ENCODE measurements around the gene MYO3B.
"Not testable (repeated sequence)": the region's sequence is repeated elsewhere in the genome, so short reads cannot be mapped to it uniquely, and the experiment has no call there.

The MYO3B gene

DNA sequence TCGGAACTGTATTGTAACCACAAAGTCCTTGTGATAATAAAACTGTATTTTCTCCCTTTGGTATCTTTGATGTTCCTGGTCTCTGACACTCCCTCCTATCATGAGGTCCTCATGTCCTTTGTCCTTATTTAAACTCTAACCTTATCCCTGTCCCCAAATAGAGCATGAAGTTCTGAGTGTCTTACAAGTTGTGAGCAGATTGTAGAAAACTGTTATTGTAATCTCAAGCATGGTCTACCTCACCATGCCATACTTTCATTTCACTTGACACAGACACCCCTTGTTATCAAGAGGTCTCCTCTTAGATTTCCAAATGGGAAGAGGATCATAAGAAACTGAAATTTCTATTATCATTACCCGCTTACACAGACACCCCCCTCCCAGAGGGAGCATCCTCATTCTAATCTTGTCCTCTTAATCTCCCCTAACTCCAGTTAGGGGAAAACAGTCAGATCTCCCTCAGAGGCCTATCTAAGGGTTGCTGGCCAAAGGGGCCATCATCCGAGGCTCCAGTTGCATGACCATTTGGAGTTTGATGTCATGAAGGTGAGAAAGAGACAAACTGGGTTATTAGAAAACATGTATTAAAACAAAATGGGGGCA lies 29.0 kb downstream of the MYO3B start:
- no peak for DNase-seq (ENCODE audit: low read depth)
- no peak overlapping the region for H3K4me3 ChIP-seq (ENCODE audit: low read depth, low read length)
- TF ChIP-seq, protein P1, sequence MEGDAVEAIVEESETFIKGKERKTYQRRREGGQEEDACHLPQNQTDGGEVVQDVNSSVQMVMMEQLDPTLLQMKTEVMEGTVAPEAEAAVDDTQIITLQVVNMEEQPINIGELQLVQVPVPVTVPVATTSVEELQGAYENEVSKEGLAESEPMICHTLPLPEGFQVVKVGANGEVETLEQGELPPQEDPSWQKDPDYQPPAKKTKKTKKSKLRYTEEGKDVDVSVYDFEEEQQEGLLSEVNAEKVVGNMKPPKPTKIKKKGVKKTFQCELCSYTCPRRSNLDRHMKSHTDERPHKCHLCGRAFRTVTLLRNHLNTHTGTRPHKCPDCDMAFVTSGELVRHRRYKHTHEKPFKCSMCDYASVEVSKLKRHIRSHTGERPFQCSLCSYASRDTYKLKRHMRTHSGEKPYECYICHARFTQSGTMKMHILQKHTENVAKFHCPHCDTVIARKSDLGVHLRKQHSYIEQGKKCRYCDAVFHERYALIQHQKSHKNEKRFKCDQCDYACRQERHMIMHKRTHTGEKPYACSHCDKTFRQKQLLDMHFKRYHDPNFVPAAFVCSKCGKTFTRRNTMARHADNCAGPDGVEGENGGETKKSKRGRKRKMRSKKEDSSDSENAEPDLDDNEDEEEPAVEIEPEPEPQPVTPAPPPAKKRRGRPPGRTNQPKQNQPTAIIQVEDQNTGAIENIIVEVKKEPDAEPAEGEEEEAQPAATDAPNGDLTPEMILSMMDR (conservative IDR thresholded peaks at IDR 0.05; ENCODE audit: low read depth, low read length) = no peak

DNA sequence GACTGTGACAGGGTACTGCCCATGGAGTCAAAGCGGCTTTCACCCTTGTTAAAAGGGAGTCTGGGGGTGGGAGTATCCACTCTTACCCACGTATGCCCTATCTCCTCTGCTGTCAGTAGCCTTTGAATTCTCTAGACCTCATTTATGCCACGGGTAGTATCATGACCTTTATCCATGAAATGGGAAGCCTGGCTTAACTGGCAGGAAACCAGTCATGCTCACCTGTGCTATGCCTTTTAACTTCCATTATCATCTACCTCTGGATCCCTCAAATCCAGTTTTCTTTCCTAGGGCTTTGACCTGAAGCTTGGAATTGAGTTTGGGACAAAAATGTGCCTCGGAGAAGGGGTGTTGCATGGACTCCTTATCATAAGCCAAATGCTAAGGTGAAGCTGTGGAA lies 30.0 kb downstream of the MYO3B start:
- no peak overlapping the region for H3K4me3 ChIP-seq (ENCODE audit: low read depth, low read length)
- TF ChIP-seq, protein P1 (conservative IDR thresholded peaks at IDR 0.05; ENCODE audit: low read depth, low read length) = no peak
- no peak for DNase-seq (ENCODE audit: low read depth)

DNA sequence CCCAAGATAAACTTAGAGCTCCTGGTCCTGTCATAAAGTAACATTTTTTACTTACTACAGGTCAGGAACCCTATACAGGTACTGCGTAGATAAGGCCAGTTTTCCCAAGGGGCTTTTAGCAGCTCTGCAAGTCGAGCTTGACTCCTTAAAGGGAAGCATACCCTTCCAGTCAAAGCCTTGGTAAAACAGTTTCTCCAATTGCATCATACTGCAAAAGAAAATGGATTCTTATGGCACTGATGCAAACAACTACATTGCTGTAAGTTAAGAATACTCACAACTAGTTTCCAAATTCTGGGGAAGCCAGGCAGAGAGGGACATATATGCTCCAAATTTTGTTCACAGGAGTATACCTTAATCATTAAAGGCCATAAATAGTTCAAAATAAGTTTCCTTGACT lies 31.0 kb downstream of the MYO3B start:
- no peak for DNase-seq (ENCODE audit: low read depth)
- TF ChIP-seq, protein P1 (conservative IDR thresholded peaks at IDR 0.05; ENCODE audit: low read depth, low read length) = no peak
- H3K4me3 ChIP-seq (ENCODE audit: low read depth, low read length) = no peak overlapping the region

DNA sequence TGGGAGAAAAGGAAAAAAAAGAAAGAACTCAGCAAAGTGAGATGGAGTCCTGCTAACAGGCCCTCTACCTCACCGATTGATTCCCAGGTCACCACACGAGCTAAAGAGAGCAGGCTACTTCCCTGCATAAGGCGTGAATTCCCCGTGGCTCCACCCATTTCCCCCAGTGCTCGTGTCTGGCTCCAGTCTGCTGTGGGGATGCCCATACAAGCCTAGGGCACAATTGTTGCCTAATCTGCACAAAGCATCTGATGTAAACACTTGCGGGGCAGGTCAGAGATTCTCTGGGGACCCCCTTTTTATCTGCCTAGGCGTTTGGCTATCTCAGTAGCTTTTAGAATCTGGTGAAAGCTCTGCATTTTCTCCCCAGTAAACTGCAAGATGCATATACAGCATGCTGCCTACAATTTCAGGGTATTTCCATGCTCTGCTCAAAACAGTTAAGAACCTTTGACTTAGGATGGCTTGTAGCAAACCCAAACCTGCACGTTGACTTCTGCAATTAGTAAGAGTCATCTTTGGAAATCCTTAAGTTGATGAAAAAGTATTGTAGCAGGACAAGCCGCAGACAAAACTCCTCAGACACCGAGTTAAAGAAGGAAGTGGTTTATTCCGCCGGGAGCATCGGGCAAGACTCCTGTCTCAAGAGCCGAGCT lies 34.8 kb downstream of the MYO3B start:
- H3K4me3 ChIP-seq (ENCODE audit: low read depth, low read length) = no peak overlapping the region
- DNase-seq (ENCODE audit: low read depth) = no peak
- TF ChIP-seq, protein P1 (conservative IDR thresholded peaks at IDR 0.05; ENCODE audit: low read depth, low read length) = no peak

DNA sequence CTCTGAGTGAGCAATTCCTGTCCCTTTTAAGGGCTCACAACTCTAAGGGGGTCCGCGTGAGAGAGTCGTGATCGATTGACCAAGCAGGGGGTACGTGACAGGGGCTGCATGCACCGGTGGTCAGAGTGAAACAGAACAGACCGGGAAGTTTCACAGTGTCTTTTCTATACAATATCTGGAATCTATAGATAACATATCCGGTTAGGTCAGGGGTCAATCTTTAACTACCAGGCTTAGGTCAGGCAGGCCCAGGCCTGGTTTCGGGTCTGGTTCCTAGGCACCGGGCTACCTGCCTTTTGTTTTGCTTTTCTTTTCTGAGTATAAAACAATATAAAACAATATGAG lies 35.3 kb downstream of the MYO3B start:
- DNase-seq (ENCODE audit: low read depth); H3K4me3 ChIP-seq (ENCODE audit: low read depth, low read length): not testable (repeated sequence)

DNA sequence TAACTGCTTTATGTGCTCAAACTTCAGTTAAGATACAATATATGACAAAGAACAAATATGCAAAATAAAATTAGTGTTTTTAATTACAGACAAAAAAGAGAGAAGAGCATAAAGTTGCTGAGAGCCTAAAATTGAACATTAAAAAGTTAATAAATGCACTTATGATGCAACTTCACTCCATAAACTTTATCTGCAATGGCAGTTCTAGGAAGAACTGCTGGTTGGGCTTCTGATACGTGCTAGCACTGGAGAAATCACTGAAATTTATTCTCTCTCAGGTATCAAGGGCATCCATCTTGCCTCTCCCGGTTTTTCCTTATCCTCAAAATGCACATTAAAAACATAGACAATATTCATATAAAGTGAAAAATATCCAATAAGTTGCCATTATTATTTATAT lies 35.7 kb downstream of the MYO3B start:
- no peak overlapping the region for H3K4me3 ChIP-seq (ENCODE audit: low read depth, low read length)
- DNase-seq (ENCODE audit: low read depth) = no peak
- TF ChIP-seq, protein P1 (conservative IDR thresholded peaks at IDR 0.05; ENCODE audit: low read depth, low read length) = no peak

DNA sequence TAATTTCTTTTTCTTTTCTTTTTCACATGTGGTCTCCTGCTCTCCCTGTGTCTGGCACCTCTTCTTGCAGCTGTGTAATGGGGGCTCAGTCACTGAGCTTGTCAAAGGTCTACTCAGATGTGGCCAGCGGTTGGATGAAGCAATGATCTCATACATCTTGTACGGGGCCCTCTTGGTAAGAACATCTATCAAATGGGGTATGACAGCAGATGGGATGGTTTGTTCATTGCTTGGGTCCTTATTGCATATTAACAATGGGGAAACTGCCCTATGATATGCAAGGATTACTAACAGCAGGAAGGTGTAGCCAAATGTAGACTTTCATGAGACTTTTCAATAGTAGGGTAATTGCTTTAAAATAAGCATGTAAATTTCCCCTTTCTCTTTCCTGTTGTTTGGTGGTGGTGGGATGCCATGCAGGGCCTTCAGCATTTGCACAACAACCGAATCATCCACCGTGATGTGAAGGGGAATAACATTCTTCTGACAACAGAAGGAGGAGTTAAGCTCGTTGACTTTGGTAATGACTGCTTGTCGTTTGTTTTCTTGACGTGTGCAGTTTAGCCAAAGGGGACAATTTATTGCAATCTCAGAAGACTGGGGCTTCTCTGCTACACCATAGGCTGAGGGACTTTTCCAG lies 36.5 kb downstream of the MYO3B start:
- TF ChIP-seq, protein P1 (conservative IDR thresholded peaks at IDR 0.05; ENCODE audit: low read depth, low read length) = no peak
- no peak for DNase-seq (ENCODE audit: low read depth)
- H3K4me3 ChIP-seq (ENCODE audit: low read depth, low read length) = no peak overlapping the region
